GM21390 (cell line): ENCODE data around the gene DIP2A.
"Not testable (repeated sequence)": the region's sequence is repeated elsewhere in the genome, so short reads cannot be mapped to it uniquely, and the experiment has no call there.

Experiments
- ATAC-seq: cut with Tn5 transposase; IDR thresholded peaks from one replicate; pipeline ENCODE4 v1.9.1; 2021; ENCODE audit not compliant: unreplicated experiment

Gene DIP2A

DNA sequence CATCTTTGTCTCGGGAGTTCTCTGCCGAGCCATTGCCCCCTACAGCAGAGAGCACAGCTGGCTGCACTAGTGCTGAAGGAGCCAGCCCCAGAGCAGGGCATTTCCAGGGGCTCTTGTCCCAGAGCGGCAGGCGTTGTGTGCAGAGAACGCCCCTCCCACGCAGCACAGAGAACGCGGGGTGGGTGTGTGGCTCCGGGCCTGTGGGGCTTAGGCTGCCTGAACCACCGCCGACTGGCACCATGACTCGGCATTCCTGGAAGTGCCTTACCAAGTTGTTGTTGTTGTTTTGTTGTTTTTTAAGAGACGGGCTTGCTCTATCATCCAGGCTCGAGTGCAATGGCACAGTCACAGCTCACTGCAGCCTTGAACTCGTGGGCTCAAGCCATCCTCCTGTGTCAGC, 15.8 kb upstream of the DIP2A start:
- ATAC-seq: no peak

DNA sequence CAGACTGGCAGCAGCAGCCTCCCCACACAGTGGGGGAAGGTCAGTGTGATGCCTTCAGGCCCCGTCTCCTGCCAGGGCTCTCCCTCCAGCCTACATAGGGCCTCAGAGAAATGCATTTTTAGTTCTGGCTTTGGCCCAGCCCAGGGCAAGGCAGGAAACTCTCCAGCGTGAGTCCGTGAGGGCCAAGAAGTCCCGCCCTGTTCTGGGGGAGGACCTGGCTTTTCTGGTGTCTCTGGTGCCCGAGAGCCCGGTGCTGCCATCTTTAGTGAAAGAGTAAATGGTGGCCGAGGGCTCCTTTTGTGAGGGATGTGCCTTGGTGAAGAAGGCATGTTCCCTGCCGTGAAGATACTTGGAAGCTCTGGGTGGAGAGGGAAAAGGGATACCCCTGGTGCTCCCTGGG, 14.8 kb upstream of the DIP2A start:
- no peak for ATAC-seq

DNA sequence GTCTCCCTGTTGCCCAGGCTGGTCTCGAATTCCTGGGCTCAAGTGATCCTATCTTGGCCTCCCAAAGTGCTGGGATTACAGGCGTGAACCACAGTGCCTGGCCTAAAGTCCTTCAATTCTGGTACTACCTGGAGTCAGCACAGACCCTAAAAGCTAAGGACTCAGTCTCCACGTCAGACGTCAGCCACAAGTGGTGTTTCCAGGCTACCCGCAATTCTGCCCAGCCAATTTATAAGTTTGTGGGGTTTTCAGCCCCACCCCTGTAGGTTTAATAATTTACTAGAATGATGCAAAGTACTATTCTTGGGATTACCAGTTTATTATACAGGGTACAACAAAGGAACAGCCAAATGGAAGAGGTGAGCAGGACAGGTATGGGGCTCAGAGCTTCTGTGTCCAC, 10.6 kb upstream of the DIP2A start:
- ATAC-seq: no peak

DNA sequence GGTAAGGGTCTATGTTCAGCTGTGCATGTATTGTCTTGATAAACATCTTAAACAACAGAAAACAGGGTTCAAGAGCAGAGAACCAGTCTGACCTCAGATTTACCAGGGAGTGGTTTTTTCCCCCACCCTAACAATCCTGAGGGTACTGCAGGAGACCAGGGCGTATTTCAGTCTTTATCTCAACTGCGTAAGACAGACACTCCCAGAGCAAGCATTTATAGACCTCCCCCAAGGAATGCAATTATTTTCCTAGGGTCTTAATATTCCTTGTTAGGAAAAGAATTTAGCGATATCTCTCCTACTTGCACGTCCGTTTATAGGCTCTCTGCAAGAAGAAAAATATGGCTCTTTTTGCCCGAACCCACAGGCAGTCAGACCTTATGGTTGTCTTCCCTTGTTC, 9.8 kb upstream of the DIP2A start:
- ATAC-seq: not testable (repeated sequence)

DNA sequence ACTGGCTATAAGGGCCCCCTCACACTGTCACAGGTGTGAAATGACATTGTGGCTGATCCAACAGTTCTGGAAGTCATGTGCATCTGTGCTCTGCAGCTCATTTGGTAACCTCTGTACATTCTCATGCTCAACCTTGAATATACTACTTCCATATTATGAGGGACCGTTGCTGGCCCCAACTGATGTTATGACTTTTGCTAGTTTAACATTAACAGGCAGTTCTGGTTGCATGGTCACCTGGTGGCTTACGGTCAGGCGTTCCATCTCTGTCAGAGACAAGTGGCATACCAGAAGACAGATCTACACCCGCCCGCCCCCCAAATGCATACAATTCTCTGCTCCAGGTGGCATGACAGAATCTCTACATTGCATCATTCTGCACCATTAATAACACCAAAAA, 6.0 kb upstream of the DIP2A start:
- no peak for ATAC-seq

DNA sequence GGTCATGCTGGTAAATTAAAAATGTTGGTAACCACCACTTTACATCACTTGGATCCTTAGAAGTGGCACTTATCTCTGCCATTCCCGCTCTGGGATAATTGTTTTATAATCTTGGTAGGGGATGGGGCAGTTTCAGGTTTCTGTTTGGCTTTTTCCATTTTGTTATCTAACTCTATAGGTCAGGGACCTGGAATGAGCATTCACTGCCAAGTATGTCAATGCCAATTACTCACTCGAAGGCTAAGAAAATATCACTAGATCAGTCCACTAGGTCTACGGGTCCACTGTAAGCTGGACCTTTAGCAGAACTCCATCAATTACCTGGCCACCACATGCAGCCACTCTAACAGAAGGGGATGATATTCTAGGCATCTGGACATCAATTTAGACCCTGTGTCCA, 4.5 kb upstream of the DIP2A start:
- ATAC-seq: no peak

DNA sequence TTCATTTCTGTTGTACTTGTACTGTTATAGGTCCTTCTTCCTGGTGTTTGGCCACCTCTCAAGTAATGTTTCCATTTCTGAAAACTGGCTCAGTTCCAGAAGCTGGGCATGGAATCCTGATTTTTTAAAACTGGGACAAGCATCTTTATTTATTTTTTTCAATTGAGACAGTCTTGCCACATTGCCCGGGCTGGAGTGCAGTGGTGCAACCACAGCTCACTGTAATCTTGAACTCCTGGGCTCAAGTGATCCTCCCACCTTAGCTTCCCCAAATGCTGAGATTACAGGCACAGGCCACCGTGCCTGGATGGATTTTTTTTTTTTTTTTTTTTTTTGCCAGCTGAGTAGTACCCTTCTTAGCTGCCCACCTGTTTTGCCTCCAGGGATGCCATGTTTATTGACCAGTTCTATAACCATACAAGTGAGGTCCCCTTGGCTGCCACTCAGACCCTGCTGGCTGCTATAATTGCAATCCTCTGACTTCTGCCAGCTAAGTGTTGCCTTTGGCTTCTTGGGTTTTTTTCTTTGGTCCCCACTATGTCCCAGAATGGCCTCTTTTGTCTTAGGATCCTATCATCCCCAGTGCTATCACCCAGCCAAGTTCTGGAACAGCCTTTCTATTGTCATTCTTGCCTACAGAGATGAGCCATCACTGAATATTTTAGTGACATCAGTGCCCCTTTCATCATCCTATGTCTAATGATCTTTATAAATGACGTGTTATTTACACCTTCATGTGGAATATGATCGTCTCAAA, 3.9 kb upstream of the DIP2A start:
- no peak for ATAC-seq

DNA sequence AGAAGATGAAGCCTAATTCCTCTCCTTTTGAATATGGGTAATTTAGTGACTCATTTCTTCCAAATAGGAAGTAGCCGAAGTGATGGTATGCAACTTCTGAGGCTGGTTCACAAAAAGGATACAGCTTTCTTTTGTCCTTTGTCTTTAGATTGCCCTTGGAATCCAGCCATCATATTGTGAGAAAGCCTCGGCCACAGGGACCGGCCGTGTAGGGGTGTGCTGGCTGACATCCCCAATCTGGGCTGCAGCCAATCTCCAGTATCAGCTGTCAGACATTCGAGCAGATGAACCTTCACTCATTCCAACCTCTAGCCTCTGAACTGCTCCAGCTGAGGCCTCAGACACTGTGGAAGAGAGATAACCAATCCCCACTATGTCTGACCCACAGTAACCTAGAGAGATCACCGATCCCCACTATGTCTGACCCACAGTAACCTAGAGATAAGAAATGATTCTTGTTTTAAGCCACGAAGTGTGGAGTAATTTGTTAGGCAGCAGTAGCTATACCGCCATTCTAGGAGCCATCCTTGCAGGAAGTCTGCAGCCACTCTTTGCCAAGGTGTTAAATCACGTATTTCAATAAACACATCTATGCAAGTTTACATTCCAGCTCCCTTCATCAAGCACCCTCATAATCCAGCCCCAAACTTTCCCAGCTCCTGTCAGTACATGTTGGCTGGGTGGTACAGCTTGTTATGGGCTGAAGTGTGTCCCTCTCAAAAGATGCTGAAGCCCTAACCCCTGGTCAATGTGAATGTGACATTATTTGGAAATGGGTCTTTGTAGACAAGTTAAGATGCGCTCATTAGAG, 2.9 kb upstream of the DIP2A start:
- ATAC-seq: no peak

DNA sequence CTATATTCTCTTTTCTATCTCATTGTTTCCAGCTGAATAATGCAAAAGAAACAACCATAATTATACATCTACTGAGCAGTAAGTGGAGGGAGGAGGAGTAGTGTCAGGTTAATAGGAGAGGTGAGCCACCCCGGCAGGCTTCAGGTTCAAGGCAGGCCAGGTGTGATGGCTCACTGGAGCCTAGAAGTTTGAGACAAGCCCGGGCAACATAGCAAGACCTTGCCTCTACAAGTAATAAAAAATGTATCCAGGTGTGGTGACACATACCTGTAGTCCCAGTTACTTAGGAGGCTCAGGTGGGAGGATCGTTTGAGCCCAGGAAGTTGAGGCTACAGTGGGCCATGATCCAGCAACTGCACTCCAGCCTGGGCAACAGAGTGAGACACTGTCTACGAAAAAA, 1.9 kb upstream of the DIP2A start:
- no peak for ATAC-seq

DNA sequence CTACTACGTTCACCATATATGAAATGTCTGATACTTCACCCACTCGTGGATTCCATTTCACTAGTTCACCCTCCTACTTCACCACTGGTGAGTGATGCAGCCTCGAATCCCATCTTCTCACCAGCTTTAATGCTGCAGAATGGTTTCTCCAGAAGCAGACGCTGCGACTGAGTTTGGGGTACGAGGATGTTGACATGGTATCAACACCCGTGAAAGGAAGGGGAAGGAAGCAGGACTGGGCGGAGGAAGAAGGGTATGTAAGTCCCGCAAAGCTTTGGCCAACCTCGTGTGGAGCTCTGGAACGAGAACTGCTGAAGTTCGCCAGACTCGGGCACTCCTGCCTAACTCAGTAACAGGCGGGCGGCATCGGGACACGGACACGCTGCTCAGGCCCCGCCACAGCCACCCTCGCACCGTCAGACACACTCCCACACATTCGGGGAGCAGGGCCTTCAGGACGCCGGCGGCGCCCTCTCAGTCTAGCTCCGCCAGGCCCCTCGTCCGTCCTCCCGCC, 833 bp upstream of the DIP2A start:
- ATAC-seq: peak; percentile 10

DNA sequence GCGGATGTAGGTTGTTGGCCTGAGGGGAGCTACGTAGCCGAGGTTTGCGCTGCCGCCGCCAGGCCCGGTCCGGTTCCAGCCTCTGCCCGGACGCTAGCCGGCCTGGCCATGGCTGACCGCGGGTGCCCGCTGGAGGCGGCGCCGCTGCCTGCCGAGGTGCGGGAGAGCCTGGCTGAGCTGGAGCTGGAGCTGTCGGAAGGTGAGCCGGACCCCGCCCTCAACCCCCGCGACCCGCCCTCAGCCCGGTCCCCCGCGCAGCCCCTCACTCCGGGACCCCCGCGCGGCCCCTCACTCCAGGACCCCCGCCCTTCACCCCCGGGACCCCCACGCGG, 299 bp downstream of the DIP2A start:
- ATAC-seq: no peak

DNA sequence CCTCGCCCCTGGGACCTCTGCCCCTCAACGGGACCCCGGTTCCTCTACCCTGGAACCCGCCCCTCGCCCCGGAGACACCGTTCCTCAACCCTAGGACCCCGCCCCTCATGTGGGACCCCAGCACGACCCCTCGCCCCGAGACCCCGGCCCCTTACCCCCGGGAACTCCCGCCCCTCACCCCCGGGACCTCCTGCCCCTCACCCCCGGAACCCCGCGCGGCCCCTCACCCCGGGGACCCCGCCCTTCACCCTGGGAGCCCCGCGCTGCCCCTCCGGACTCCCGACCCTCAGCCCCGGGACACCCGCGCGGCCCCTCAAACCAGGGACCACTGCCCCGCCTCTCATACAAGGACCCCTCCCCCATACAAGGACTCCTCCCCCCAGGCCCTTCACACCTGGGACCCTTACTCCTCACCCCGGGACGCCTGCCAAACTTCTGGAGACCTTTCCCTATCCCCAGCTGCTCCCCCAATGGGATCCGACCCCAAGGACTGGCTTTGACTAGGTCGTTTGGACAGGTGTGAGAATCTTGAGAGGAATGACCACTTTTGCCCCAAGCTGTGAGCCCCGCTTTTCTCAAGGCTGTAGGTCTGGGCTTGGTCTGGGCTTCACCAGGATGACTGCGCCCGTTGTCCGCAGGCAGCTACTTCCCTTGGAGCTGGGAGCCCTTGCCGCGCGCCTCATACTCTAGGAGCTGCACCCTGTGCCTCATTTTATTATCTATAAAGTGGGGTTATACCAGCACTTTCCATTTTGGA, 843 bp downstream of the DIP2A start:
- ATAC-seq: no peak

DNA sequence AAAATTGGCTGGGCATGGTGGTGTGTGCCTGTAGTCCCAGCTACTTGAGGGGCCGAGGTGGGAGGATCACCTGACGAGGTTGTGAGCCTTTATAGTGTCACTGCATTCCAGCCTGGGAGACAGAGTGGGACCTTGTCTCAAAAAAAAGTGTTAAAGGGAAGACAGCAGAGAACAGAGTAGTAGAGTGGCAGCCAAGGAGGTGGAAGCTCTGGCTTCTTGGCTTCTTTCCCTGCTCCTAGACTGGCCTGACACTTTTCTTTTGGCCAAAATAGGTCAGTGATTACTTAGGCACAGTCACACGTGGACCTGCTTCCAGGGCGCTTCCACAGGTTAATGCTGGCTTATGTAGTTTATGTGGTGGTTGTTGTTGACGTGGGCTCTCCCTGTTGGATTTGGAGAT, 3.2 kb downstream of the DIP2A start:
- ATAC-seq: no peak

DNA sequence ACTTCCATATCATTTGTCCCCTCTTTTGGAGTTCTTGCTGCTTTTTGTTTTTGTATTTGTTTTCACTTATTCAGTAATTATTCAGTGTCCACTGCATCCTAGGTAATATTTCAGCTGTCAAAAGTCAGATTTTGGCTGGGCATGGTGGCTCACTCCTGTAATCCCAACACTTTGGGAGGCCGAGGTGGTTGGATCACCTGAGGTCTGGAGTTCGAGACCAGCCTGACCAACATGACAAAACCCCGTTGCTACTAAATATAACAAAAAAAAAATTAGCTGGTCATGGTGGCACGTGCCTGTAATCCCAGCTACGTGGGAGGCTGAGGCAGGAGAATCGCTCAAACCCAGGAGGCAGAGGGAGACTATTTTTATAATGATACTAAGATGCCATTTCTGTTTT, 6.5 kb downstream of the DIP2A start:
- not testable (repeated sequence) for ATAC-seq

DNA sequence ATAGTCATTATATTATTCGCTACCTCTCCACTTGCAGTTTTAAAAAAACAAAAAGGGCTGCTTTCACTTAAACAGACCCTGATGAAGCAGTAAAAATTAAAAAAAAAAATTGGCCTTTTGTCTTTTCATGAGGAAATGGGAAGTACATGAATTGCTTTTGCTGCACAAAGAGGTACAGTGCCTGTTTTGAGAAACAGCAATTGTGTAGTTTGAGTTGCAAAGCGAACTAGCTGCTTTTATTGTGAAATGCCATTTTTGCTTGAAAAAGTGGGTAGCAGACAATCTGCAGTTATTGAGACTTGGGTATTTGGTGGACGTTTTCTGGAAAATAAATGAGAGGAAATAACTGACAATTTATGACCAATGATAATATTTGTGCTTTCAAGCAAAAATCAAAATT, 7.0 kb downstream of the DIP2A start:
- ATAC-seq: no peak

DNA sequence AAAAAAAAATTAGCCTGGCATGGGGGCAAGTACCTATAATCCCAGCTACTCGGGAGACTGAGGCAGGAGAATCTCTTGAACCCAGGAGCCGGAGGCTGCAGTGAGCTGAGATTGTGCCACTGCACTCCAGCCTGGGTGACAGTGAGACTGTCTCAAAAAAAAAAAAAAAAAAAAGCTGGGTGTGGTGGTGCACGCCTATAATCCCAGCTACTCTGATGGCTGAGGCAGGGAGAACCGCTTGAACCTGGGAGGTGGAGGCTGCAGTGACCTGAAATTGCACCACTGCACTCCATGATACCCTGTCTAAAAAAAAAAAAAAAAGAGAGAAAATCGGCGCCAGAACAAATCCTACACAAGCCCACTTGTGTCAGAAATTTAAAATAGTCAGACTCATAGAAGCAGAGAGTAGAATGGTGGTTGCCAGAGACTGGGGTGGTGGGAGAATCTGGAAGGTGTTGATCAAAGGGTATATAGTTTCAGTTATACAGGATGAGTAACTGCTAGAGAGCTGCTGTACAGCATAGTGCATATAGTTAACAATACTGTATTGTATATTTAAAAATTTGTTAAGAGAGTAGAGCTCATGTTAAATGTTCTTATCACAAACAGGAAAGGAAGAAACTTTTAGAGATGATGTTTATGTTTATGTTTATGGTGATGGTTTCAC, 9.6 kb downstream of the DIP2A start:
- ATAC-seq: no peak

DNA sequence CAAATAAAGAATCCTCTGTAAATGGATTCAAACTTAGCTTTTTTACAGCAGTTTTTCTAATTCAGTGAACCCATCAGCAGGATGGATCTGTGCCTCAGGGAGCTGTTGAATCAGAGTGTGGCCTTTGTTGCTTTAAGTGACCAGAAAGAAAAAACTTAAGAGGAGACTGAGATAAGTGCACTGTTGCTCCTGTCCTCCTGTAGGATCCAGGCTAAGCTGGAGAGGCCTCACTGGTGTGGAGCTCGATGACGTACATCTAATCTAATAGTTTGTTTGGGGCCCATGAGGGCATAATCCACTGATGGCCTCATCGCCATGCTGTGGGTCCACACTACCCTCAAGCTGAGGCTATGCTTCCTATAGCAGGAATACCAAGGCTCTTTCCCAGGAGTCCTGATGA, 10.6 kb downstream of the DIP2A start:
- no peak for ATAC-seq

DNA sequence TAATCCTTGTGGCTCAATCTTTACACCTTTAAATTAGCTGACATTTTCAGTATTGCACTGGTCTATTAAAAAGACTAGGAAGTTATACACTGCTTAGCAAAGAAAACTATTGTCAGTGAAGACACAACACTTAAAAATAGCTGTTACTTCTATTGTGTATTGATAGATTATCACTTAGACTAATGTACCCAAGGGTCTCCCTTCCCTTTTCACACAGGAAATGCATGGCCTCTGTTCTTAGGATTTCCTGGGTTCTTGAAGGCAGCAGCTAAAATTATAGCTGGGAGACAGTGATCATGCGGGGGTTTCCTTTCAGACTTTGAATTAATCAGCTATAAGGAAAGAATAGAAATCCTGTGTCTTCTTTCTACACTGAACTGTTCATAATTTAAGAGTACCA, 12.8 kb downstream of the DIP2A start:
- no peak for ATAC-seq

DNA sequence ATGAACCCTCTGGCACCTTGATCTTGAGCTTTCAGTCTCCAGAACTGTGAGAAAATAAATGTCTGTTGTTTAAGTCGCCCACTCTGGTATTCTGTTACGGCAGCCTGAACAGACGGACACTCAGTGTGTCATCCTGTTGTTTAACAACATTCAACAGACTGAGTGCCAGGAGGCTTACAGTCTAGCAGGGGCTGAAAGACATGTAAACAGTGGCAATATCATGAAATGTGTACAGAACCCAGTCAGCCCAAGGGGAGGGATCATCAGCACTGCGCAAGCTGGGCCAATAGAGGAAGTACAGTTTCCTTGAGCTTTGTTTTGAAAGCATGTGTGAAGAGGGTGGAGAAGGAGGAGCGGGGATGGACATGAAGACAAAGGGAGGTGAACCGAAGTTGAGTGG, 13.6 kb downstream of the DIP2A start:
- no peak for ATAC-seq

DNA sequence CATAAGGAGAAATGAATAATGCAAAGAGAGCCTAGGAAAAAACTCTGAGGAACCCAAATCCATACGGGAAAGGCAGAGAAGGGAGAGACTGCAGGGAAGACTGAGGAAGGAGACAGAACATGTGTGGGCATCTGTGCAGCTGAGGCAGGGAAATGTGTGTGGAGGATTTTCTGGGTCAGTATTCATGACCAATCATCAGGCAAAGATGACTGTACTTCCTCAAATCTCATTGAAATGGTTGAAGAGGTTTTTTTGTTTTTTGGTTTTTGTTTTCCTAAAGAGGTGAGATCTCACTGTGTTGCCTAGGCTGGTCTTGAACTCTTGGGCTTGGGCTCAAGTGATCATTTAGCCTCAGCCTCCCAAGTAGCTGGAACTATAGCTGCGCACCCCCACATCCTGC, 15.7 kb downstream of the DIP2A start:
- ATAC-seq: no peak

DNA sequence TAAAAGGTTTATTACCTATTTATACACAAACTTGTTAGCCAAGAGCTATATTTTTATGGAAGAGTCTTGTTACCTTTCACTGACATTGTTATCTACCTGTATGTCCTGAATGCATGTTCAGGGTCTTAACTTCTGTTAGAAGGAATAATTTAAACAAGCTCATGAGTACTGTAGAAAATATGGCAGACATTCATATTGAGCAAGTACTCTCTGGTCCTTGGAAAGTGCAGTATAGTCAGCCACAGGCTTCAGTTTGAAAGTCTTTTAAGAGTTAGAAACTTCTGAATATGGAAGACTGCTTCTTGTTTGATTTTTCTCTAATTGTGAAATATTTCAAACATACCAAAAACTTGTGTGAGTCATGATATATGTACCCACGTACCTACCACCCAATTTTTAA, 16.6 kb downstream of the DIP2A start:
- no peak for ATAC-seq
